Naive B cell (primary cell): Measurements from ENCODE around the gene CPEB2. TPM values are rescaled to one million over a fixed set of nuclear protein-coding genes. Genes with fewer than 3 reads are reported as not detected.

Source experiments
- ATAC-seq, 2 donors: fragments of 150-1000 bp; cut with Tn5 transposase; 2 replicates each; pipeline ENCODE4 v1.10.0; 2021; ENCODE audit warnings: low read depth in 2 of 2, mild to moderate bottlenecking in 2 of 2, moderate library complexity in 2 of 2
- DNase-seq: peaks from one replicate; pipeline ENCODE4 v3.0.0; 2022
- H3K27ac Mint-ChIP-seq, 6 donors: one replicate each; pipeline ENCODE4 v1.8.0; 2020 to 2022; ENCODE audit warnings: mild to moderate bottlenecking in 6 of 6, mixed read lengths in 6 of 6, moderate library complexity in 5 of 6, inconsistent platforms in 2 of 6
- H3K27me3 Mint-ChIP-seq, 3 donors: one replicate each; pipeline ENCODE4 v1.8.0; 2021 to 2022; ENCODE audit warnings: mixed read lengths in 3 of 3, mild to moderate bottlenecking in 1 of 3
- H3K36me3 Mint-ChIP-seq, 2 donors: one replicate each; pipeline ENCODE4 v1.8.0; 2020 to 2022; ENCODE audit warnings: mixed read lengths in 2 of 2, inconsistent platforms in 1 of 2, mild to moderate bottlenecking in 1 of 2
- H3K4me1 Mint-ChIP-seq, 3 donors: one replicate each; pipeline ENCODE4 v1.8.0; 2020 to 2022; ENCODE audit warnings: mixed read lengths in 3 of 3, inconsistent platforms in 1 of 3, mild to moderate bottlenecking in 1 of 3, moderate library complexity in 1 of 3
- H3K4me3 Mint-ChIP-seq, 8 donors: one replicate each; pipeline ENCODE4 v1.8.0; 2020 to 2022; ENCODE audit warnings: mild to moderate bottlenecking in 8 of 8, mixed read lengths in 8 of 8, moderate library complexity in 8 of 8, inconsistent platforms in 2 of 8
- H3K9me3 Mint-ChIP-seq, 7 donors: one replicate each; pipeline ENCODE4 v1.8.0; 2020 to 2022; ENCODE audit warnings: mixed read lengths in 7 of 7, mild to moderate bottlenecking in 5 of 7, inconsistent platforms in 2 of 7, moderate library complexity in 1 of 7
- polyA plus RNA-seq, 6 donors: library from polyadenylated mRNA; unstranded; fragments of 300-500 nt; fragmentation: Illumina TruSeq; gene quantifications; one replicate each; pipeline ENCODE4 v1.2.3, GENCODE V29; 2021; ENCODE audit warnings: low read depth in 6 of 6

The CPEB2 gene
- 1 to 10 TPM in 5 of 6 donors, not detected in 1; 1.2 to 2.9 (median 2.3) TPM for polyA plus RNA-seq

DNA sequence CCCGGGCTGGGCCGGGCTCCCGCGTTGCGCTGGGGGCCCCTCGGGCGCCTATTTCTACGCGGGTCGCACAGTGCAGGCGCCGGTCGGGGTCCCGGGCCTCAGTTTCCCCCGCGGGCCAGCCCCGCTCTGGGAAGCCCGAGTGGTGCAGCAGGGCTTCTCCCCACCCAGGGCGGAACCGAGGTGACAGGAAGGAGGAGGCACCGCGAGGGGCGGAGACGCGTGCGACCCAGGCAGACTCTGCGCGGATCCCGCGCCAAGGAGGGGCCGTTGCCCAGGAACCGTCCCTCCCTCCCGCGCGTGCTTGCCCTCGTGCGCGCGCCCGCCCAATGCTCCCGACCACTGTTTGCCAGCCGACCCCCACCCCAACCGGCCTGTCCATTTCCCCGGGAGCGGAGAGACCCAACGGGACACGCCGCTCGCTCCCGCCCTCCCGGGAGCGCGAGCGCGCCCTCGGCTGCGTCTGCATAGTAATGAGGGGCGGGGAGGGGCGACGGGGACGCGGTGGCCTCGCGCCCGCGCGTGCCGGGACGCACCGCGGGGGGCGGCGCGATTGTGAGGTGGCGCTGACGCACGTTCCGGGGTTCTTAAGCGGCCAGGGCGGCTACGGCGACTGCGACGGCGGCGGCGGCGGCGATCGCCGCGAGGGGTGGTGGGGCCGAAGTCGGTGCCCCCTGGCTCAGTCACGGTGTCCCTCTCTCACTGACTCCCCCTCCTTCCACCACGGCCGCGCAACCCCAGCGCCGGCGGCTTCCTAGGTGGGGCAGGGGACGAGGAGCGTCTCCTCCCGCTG lies at the start of gene CPEB2:
Gene CPEB2, plus strand, starts transcription at position 613 of the 790 bp plus-strand sequence. CDS start 193 bp downstream, outside the sequence.
- ATAC-seq (peak; percentile 68), DNase-seq (peak; percentile 92)
- H3K4me1 Mint-ChIP-seq: peaks cover 17 to 21% (median 18%) of the 10 kb centered on the region in 3 donors
- H3K36me3 Mint-ChIP-seq: no peaks in the 10 kb centered on the region
- H3K27me3 Mint-ChIP-seq: no peaks in the 10 kb centered on the region
- H3K9me3 Mint-ChIP-seq: no peaks in the 10 kb centered on the region
- peak within 1 kb of the TSS; percentile 91 to 99 (median 98) for H3K27ac Mint-ChIP-seq
- peak within 1 kb of the TSS; percentile 88 to 96 (median 94) for H3K4me3 Mint-ChIP-seq

DNA sequence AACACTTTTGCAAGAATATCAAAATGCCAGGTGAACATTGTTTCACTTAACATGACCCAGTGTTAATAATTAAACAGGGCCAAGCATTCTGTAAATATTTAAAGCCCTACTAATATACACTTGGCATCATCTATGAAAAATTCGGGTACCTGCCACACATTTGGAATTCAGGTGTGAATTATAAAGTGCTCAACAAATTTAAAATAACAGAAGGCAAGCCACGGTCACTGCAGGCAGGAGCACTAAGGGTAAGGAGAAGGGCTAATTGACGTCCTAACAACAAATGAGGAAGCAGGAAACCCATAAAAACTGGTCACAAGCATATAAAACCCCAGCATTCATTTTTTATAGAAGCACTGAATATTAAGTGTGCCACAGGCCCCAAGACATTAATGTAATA lies 43.8 kb upstream of the CPEB2 start:
- DNase-seq (no peak), ATAC-seq (no peak)
- Mint-ChIP-seq H3K36me3 (no peaks in the 10 kb centered on the region), H3K27ac (no peak overlapping the region), H3K27me3 (peaks cover 10 to 33% (median 24%) of the 10 kb centered on the region in 3 donors), H3K4me1 (no peaks in the 10 kb centered on the region), H3K9me3 (no peaks in the 10 kb centered on the region), H3K4me3 (no peak overlapping the region)

DNA sequence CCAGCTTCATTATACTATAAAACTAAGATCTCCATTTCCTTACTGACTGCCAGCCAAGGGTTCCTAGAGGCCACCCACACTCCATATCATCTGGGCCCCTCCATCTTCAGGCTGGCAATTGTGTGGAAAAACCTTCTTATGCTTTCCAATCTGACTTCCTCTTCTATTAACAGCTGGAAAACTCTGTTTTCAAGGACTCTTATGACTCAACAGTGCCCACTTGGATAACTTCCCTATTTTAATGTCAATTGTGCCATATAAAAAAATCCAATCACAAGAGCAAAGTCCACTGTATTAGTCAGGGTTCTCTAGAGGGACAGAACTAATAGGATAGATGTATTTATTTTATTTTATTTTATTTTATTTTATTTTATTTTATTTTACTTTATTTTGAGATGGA lies 41.0 kb upstream of the CPEB2 start:
- H3K4me3 Mint-ChIP-seq: no peak overlapping the region
- no peaks in the 10 kb centered on the region for H3K4me1 Mint-ChIP-seq
- DNase-seq (no peak), ATAC-seq (no peak)
- H3K9me3 Mint-ChIP-seq: no peaks in the 10 kb centered on the region
- no peak overlapping the region for H3K27ac Mint-ChIP-seq
- H3K27me3 Mint-ChIP-seq: peaks cover 18 to 33% (median 28%) of the 10 kb centered on the region in 3 donors
- H3K36me3 Mint-ChIP-seq: no peaks in the 10 kb centered on the region

DNA sequence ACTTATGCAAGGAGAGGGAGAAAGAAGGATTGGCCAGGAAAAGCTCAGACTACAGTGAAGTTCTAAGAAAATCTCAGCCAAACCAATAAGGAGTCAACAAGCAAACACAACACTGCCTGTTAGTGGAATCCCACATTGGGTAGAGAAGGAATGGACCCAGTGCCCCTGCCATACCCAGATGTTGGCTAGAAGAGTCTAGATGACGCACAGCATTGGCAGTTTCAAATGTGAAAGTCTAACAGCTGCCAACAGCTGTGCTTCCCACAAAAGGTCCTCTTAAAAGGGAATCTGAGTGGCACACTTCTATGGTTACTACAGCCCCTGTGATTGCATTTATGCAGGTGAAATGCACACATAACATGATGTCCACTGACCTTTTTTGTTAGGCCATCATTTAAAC lies 37.2 kb upstream of the CPEB2 start:
- Mint-ChIP-seq H3K27ac (no peak overlapping the region), H3K4me3 (no peak overlapping the region), H3K27me3 (peaks cover 18 to 28% (median 28%) of the 10 kb centered on the region in 3 donors), H3K9me3 (no peaks in the 10 kb centered on the region), H3K4me1 (no peaks in the 10 kb centered on the region), H3K36me3 (no peaks in the 10 kb centered on the region)
- no peak for DNase-seq
- ATAC-seq: no peak

DNA sequence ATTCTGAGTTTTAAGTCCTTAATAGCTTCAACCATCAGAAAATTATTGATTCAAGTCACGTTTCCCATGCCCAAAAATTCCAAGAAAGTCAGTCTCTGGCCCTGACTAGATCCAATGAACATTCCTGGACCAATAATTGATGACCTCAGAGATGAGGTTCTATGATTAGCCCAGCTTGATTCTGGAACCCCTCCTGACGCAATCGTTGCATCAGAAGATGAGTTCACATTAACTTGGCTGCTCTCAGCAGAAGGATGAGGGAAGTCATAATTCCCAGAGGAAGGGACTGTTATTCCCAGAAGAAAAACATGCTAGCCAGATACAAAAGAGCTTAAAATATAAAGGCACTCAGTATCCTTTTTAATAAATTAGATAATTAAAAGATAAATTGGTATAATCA lies 34.3 kb upstream of the CPEB2 start:
- H3K4me3 Mint-ChIP-seq: no peak overlapping the region
- no peak overlapping the region for H3K27ac Mint-ChIP-seq
- peaks cover 0 to 4% of the 10 kb centered on the region in 2 donors for H3K36me3 Mint-ChIP-seq
- H3K27me3 Mint-ChIP-seq: peaks cover 23 to 44% (median 41%) of the 10 kb centered on the region in 3 donors
- no peaks in the 10 kb centered on the region for H3K4me1 Mint-ChIP-seq
- DNase-seq (no peak), ATAC-seq (no peak)
- peaks cover 0 to 10% (median 4%) of the 10 kb centered on the region in 7 donors for H3K9me3 Mint-ChIP-seq

DNA sequence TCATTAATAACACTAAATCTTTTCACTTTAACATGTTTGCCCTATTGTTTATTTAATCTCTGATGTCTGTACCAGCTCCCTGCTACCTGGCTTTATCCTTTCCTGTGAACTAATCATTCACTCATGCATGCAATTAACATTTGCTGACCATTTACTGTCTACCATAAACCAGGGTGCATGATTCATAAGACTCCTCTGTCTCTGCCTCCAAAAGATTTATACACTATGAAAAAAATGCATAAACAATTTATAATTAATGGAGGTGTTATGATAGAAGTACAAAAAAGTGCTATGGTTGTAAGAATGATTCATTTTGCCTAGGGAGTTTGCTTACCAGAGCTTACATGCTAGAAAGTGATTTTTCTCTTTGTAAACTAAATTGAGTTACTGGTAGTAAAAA lies 24.5 kb upstream of the CPEB2 start:
- DNase-seq (no peak), ATAC-seq (no peak)
- Mint-ChIP-seq H3K36me3 (peaks cover 0 to 8% of the 10 kb centered on the region in 2 donors), H3K4me1 (no peaks in the 10 kb centered on the region), H3K9me3 (peaks cover 0 to 18% (median 7%) of the 10 kb centered on the region in 7 donors), H3K27ac (no peak overlapping the region), H3K27me3 (peaks cover 11 to 20% (median 13%) of the 10 kb centered on the region in 3 donors), H3K4me3 (no peak overlapping the region)

DNA sequence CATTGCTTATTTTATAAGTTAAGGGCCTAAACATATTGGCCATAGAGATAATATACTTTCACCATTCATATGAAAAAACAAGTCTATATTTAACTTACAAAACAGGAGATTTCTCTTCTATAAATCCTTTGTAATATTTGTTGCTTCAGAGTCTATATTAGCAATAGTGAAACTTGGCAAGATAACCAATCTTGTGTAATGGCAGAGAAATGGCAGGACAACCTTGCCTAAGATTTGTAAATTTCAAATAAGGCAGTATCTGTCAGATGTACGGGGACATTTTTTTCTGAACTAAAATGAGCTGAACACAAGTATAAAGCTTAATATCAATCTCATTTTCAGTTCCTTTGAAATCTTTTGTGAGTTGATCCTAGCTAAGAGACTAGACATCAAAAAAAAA lies 17.8 kb upstream of the CPEB2 start:
- peaks cover 0 to 5% of the 10 kb centered on the region in 2 donors for H3K36me3 Mint-ChIP-seq
- DNase-seq (no peak), ATAC-seq (no peak)
- no peaks in the 10 kb centered on the region for H3K4me1 Mint-ChIP-seq
- no peak overlapping the region for H3K4me3 Mint-ChIP-seq
- peaks cover 9 to 14% (median 10%) of the 10 kb centered on the region in 3 donors for H3K27me3 Mint-ChIP-seq
- H3K27ac Mint-ChIP-seq: no peak overlapping the region
- peaks cover 0 to 2% (median 0%) of the 10 kb centered on the region in 7 donors for H3K9me3 Mint-ChIP-seq

DNA sequence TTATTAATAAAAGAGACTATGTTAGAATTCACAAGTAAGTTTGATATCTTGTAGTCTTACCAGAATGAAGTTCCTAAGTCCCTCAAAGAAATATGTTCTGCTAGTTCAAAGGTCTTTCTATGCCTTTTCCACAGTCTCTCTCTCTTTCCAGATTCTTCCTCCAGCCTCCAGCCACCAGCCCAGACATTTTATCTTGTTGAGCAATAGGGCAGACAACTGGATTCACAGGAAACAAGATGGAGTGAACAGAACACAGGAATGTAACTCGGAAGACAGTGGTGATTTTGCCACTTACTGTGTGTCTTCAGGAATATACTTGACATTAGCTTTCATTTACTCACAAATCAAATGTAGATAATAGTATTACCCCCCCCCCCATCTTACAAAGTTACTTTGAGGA lies 17.1 kb upstream of the CPEB2 start:
- ATAC-seq: no peak
- Mint-ChIP-seq H3K27me3 (peaks cover 4 to 10% (median 9%) of the 10 kb centered on the region in 3 donors), H3K36me3 (no peaks in the 10 kb centered on the region), H3K4me3 (no peak overlapping the region), H3K27ac (no peak overlapping the region), H3K9me3 (peaks cover 0 to 2% (median 0%) of the 10 kb centered on the region in 7 donors), H3K4me1 (no peaks in the 10 kb centered on the region)
- no peak for DNase-seq

DNA sequence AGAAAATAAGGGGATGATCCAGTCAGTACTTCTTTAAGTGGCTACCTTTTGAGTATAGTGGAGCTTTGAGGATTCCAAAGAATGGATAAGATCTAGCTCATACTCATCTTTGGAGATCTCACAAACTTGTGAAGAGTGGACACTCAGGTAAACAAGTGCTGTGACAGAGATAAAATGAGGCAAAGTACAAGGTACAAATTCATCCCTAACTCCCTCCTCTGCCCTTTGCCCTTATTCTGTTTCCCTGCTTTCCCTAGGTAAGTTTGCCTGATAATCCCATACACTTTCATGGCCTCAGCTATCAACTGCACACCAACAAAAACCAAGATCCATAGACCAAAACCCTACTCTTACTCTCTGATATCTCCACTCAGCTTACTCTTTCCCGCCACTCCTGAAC lies 16.4 kb upstream of the CPEB2 start:
- peaks cover 4 to 10% (median 9%) of the 10 kb centered on the region in 3 donors for H3K27me3 Mint-ChIP-seq
- no peak overlapping the region for H3K4me3 Mint-ChIP-seq
- peaks cover 0 to 2% (median 0%) of the 10 kb centered on the region in 7 donors for H3K9me3 Mint-ChIP-seq

DNA sequence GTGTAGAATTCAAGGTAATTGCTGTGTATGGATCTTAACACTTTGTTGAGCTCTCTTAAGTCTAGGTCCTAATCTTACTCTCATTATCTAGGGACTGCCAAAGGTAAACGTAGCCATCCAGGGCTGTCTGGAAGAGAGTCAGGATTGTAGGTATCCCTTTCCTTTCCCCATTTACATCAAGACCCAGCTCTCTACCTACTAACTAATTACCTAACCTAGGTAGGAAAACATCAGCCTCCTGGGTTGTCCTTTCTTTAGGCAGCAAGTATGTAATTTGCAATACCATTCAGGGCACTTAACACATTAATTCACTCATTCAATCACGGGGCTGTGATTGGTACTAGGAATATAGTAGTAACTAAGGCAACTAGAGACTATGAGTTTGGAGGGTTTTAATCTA lies 15.2 kb upstream of the CPEB2 start:
- no peaks in the 10 kb centered on the region for H3K4me1 Mint-ChIP-seq
- ATAC-seq (no peak), DNase-seq (no peak)
- peak overlapping the region in 1 of 6 donors; percentile 14 for H3K27ac Mint-ChIP-seq
- H3K4me3 Mint-ChIP-seq: no peak overlapping the region
- peaks cover 0 to 2% (median 0%) of the 10 kb centered on the region in 7 donors for H3K9me3 Mint-ChIP-seq
- H3K27me3 Mint-ChIP-seq: peaks cover 4 to 20% (median 10%) of the 10 kb centered on the region in 3 donors
- H3K36me3 Mint-ChIP-seq: no peaks in the 10 kb centered on the region

More for the DNA sequence above, 16.4 kb upstream of the CPEB2 start:
- Mint-ChIP-seq H3K36me3 (no peaks in the 10 kb centered on the region), H3K27ac (no peak overlapping the region), H3K4me1 (no peaks in the 10 kb centered on the region)
- DNase-seq (no peak), ATAC-seq (no peak)

DNA sequence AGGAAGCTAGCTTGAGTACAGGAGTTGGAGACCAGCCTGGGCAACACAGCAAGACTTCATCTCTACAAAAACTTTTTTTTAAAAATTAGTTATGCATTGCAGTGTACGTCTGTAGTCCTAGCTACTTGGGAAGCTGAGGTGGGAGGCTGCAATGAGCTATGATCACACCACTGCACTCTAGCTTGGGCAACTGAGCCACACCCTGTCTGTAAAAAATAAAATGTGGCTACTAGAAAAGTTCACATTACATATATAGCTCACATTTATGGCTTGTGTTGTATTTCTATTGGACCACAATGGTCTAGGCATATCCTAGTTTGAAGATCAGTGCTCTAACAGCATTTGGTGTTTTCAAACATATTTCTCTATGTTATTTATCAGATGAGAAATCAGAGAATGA lies 11.8 kb upstream of the CPEB2 start:
- ATAC-seq: no peak
- Mint-ChIP-seq H3K4me1 (no peaks in the 10 kb centered on the region), H3K36me3 (no peaks in the 10 kb centered on the region), H3K4me3 (no peak overlapping the region), H3K27ac (no peak overlapping the region), H3K27me3 (peaks cover 11 to 43% (median 16%) of the 10 kb centered on the region in 3 donors), H3K9me3 (no peaks in the 10 kb centered on the region)
- DNase-seq: no peak

DNA sequence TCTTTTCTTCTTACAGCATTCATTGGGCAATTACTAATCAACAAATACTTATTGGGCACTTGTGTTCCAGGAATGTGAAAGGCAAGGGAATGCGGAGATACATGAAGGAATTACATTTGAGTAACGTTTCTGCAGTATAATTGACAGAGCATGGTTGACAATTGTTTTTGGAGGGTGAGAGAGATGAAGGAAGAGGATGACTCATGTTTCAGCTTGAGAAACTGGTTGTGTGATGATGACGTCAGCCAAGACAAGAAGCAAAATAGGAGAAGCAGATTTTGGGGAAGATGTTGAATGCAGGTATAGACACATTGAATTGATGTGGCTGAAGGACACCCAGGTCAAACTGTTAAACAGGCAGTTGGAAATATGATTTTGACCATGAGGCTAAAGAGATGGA lies 8.0 kb upstream of the CPEB2 start:
- DNase-seq (no peak), ATAC-seq (no peak)
- Mint-ChIP-seq H3K27me3 (peaks cover 7 to 39% (median 8%) of the 10 kb centered on the region in 3 donors), H3K36me3 (no peaks in the 10 kb centered on the region), H3K27ac (no peak overlapping the region), H3K4me3 (no peak overlapping the region), H3K9me3 (no peaks in the 10 kb centered on the region), H3K4me1 (no peaks in the 10 kb centered on the region)

DNA sequence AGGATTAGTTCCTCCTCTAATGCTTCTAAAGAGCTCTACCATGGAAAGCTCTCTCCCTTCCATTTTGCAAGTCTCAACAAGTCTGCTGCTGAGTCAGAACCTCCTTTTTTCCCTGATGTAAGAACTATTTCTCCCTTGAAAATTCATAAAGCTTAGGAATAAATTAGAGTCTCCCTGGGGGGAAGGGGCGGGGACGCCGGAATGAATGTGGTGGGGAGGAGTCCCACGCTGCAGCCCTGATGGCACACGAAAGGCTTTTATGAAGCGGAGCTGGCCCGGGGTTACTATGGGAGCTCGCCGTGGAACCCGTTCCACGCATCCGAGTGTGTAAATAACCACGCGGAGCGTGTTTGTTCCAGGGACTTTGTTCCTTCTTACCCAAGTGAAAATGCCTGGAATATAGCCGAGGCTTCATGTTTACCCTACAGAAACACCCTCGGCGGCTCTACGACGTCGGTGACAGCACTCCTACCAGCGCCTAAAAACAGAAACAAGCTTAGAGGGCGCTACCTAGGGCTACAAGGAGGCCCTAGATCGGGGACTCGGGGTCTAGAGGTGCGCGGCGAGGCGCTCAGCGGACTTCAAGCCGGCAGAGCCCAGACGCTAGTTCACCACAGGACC lies 923 bp upstream of the CPEB2 start:
- DNase-seq (peak; percentile 34), ATAC-seq (peak; percentile 15 to 22)
- Mint-ChIP-seq H3K36me3 (no peaks in the 10 kb centered on the region), H3K4me1 (peaks cover 15 to 20% (median 18%) of the 10 kb centered on the region in 3 donors), H3K27me3 (no peaks in the 10 kb centered on the region), H3K4me3 (peak overlapping the region; percentile 88 to 96 (median 94)), H3K27ac (peak overlapping the region; percentile 89 to 99 (median 96)), H3K9me3 (no peaks in the 10 kb centered on the region)
